Stomach (tissue), 4 donors: ENCODE results near the gene JMJD1C.

Experiments used
- POLR2AphosphoS5 ChIP-seq, 3 donors: sonication (generic); formaldehyde crosslinking; IDR thresholded peaks; one replicate each; pipeline ENCODE4 v1.6.1; 2016; ENCODE audit warnings: antibody characterized with exemption in 3 of 3
- TF ChIP-seq, protein P1 (sequence below), 7 experiments: fragments of 450-650 bp in 4 of 7; fragments of 200-600 bp in 3 of 7; sonication (generic) in 3 of 7; IDR thresholded peaks; one replicate each; pipeline ENCODE4 v1.5.1; 2016 to 2019; ENCODE audit warnings: antibody characterized with exemption in 7 of 7, control low read depth in 2 of 7, mild to moderate bottlenecking in 1 of 7

DNA sequence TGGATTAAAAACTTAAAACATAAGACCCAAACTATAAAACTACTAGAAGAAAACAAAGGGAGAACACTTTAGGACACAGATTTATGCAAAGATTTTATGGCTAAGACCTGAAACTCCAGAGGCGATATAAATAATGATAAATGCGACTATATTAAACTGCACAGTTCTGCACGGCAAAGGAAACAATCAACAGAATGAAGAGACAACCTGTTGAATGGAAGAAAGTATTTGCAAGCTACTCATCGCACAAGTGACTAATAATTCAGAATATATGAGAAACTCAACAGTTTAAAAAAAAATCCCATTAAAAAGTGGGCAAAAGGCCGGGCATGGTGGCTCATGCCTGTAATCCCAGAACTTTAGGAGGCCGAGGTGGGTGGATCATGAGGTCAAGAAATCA is 73.6 kb downstream of the JMJD1C start:
- TF ChIP-seq, protein P1, sequence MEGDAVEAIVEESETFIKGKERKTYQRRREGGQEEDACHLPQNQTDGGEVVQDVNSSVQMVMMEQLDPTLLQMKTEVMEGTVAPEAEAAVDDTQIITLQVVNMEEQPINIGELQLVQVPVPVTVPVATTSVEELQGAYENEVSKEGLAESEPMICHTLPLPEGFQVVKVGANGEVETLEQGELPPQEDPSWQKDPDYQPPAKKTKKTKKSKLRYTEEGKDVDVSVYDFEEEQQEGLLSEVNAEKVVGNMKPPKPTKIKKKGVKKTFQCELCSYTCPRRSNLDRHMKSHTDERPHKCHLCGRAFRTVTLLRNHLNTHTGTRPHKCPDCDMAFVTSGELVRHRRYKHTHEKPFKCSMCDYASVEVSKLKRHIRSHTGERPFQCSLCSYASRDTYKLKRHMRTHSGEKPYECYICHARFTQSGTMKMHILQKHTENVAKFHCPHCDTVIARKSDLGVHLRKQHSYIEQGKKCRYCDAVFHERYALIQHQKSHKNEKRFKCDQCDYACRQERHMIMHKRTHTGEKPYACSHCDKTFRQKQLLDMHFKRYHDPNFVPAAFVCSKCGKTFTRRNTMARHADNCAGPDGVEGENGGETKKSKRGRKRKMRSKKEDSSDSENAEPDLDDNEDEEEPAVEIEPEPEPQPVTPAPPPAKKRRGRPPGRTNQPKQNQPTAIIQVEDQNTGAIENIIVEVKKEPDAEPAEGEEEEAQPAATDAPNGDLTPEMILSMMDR (IDR thresholded peaks at IDR 0.05), result no peak
- TF ChIP-seq POLR2AphosphoS5 (IDR thresholded peaks at IDR 0.05), result no peak
